Measurements from ENCODE around the gene SELENOS.

The SELENOS gene

DNA sequence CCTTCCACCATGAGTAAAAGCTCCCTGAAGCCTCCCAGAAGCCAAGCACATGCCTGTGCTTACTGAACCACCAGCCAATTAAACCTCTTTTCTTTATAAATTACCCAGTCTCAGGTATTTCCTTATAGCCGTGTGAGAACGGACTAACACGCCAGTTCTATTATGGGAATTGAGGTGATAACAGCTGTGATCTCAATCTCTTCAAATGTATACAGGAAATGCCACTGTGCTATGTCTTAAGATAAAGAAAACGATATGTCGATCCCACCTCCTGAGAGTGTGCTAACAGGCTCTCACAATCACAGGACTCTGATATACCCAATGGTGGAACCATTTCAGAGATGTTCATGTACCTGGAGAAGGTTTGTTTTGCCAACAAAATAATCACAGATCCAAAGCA is 51.6 kb downstream of the SELENOS start:
- Histone ChIP-seq H3K4me1 (peaks cover 5% of the 10 kb centered on the region; the same call in 1 of the 2 replicates), H3K4me3 (ENCODE audit: low read depth, low read length) (no peak overlapping the region), H3K36me3 (peaks cover 37% of the 10 kb centered on the region), H3K27me3 (no peaks in the 10 kb centered on the region), H3K9me3 (no peaks in the 10 kb centered on the region)
- TF ChIP-seq, protein P1, sequence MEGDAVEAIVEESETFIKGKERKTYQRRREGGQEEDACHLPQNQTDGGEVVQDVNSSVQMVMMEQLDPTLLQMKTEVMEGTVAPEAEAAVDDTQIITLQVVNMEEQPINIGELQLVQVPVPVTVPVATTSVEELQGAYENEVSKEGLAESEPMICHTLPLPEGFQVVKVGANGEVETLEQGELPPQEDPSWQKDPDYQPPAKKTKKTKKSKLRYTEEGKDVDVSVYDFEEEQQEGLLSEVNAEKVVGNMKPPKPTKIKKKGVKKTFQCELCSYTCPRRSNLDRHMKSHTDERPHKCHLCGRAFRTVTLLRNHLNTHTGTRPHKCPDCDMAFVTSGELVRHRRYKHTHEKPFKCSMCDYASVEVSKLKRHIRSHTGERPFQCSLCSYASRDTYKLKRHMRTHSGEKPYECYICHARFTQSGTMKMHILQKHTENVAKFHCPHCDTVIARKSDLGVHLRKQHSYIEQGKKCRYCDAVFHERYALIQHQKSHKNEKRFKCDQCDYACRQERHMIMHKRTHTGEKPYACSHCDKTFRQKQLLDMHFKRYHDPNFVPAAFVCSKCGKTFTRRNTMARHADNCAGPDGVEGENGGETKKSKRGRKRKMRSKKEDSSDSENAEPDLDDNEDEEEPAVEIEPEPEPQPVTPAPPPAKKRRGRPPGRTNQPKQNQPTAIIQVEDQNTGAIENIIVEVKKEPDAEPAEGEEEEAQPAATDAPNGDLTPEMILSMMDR (IDR thresholded peaks at IDR 0.05; ENCODE audit: low read depth, low read length) = no peak
- DNase-seq = no peak
